ENCODE results near the gene CCDC83.
"Not testable (repeated sequence)": the region's sequence is repeated elsewhere in the genome, so short reads cannot be mapped to it uniquely, and the experiment has no call there.

CCDC83 gene

DNA sequence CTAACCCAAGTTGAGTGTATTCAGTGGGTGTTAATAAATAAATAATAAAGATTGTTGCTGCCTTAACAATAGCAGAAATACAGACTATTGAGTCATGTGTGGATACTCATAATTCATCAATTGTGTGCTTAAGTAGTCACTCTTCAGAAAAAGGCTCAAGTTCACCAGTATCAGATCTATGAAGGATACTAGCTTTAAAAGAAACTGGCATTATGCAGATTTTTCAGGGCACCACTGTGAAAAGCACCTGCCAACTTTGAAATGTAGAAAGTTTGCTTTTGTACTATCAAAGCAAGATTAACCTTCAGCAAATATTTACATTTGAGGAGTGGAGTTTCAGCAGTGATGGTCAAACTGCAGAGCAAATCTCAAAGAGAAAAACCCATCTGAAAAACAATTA lies 24.1 kb upstream of the CCDC83 start (continued):
- TF ChIP-seq ZFP3 (CRISPR knock-in tag; IDR thresholded peaks at IDR 0.05): no peak
- TF ChIP-seq CSDC2 (CRISPR knock-in tag; IDR thresholded peaks at IDR 0.05): no peak
- no peak for TF ChIP-seq ARNTL (CRISPR knock-in tag; IDR thresholded peaks at IDR 0.05; ENCODE audit: borderline replicate concordance, low read depth)
- TF ChIP-seq GLIS3 (CRISPR knock-in tag; IDR thresholded peaks at IDR 0.05): no peak
- TF ChIP-seq TOX (CRISPR knock-in tag; IDR thresholded peaks at IDR 0.05; ENCODE audit: borderline replicate concordance): no peak
- TF ChIP-seq ZFP30 (CRISPR knock-in tag; IDR thresholded peaks at IDR 0.05): no peak

GRCh38 chr11:85835263-85835662 lies 19.9 kb upstream of the CCDC83 start:
- no peak for ATAC-seq
- no peak for TF ChIP-seq OSR1 (CRISPR knock-in tag; IDR thresholded peaks at IDR 0.05)
- TF ChIP-seq, protein P1, sequence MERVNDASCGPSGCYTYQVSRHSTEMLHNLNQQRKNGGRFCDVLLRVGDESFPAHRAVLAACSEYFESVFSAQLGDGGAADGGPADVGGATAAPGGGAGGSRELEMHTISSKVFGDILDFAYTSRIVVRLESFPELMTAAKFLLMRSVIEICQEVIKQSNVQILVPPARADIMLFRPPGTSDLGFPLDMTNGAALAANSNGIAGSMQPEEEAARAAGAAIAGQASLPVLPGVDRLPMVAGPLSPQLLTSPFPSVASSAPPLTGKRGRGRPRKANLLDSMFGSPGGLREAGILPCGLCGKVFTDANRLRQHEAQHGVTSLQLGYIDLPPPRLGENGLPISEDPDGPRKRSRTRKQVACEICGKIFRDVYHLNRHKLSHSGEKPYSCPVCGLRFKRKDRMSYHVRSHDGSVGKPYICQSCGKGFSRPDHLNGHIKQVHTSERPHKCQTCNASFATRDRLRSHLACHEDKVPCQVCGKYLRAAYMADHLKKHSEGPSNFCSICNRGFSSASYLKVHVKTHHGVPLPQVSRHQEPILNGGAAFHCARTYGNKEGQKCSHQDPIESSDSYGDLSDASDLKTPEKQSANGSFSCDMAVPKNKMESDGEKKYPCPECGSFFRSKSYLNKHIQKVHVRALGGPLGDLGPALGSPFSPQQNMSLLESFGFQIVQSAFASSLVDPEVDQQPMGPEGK (CRISPR knock-in tag; IDR thresholded peaks at IDR 0.05; ENCODE audit: borderline replicate concordance): no peak
- TF ChIP-seq, protein P2, sequence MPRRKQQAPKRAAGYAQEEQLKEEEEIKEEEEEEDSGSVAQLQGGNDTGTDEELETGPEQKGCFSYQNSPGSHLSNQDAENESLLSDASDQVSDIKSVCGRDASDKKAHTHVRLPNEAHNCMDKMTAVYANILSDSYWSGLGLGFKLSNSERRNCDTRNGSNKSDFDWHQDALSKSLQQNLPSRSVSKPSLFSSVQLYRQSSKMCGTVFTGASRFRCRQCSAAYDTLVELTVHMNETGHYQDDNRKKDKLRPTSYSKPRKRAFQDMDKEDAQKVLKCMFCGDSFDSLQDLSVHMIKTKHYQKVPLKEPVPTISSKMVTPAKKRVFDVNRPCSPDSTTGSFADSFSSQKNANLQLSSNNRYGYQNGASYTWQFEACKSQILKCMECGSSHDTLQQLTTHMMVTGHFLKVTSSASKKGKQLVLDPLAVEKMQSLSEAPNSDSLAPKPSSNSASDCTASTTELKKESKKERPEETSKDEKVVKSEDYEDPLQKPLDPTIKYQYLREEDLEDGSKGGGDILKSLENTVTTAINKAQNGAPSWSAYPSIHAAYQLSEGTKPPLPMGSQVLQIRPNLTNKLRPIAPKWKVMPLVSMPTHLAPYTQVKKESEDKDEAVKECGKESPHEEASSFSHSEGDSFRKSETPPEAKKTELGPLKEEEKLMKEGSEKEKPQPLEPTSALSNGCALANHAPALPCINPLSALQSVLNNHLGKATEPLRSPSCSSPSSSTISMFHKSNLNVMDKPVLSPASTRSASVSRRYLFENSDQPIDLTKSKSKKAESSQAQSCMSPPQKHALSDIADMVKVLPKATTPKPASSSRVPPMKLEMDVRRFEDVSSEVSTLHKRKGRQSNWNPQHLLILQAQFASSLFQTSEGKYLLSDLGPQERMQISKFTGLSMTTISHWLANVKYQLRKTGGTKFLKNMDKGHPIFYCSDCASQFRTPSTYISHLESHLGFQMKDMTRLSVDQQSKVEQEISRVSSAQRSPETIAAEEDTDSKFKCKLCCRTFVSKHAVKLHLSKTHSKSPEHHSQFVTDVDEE (CRISPR knock-in tag; IDR thresholded peaks at IDR 0.05): no peak
- TF ChIP-seq, protein P3, sequence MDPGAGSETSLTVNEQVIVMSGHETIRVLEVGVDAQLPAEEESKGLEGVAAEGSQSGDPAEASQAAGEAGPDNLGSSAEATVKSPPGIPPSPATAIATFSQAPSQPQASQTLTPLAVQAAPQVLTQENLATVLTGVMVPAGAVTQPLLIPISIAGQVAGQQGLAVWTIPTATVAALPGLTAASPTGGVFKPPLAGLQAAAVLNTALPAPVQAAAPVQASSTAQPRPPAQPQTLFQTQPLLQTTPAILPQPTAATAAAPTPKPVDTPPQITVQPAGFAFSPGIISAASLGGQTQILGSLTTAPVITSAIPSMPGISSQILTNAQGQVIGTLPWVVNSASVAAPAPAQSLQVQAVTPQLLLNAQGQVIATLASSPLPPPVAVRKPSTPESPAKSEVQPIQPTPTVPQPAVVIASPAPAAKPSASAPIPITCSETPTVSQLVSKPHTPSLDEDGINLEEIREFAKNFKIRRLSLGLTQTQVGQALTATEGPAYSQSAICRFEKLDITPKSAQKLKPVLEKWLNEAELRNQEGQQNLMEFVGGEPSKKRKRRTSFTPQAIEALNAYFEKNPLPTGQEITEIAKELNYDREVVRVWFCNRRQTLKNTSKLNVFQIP (CRISPR knock-in tag; IDR thresholded peaks at IDR 0.05; ENCODE audit: borderline replicate concordance, low read depth): no peak
- TF ChIP-seq RARB (CRISPR knock-in tag; IDR thresholded peaks at IDR 0.05): no peak
- no peak for TF ChIP-seq SNAI2 (CRISPR knock-in tag; IDR thresholded peaks at IDR 0.05)
- no peak for TF ChIP-seq TCF4 (CRISPR knock-in tag; IDR thresholded peaks at IDR 0.05; ENCODE audit: borderline replicate concordance)
- no peak for TF ChIP-seq ISL1 (CRISPR knock-in tag; IDR thresholded peaks at IDR 0.05)
- no peak for TF ChIP-seq ARNTL (CRISPR knock-in tag; IDR thresholded peaks at IDR 0.05; ENCODE audit: borderline replicate concordance, low read depth)
- no peak for TF ChIP-seq CSRNP3 (CRISPR knock-in tag; IDR thresholded peaks at IDR 0.05)
- TF ChIP-seq ZFP30 (CRISPR knock-in tag; IDR thresholded peaks at IDR 0.05): no peak
- no peak for TF ChIP-seq CSDC2 (CRISPR knock-in tag; IDR thresholded peaks at IDR 0.05)
- TF ChIP-seq ESRRG (CRISPR knock-in tag; IDR thresholded peaks at IDR 0.05): no peak
- no peak for TF ChIP-seq BACH2 (CRISPR knock-in tag; IDR thresholded peaks at IDR 0.05; ENCODE audit: borderline replicate concordance)
- TF ChIP-seq ZNF565 (CRISPR knock-in tag; conservative IDR thresholded peaks at IDR 0.05; ENCODE audit: low read depth): no peak
- no peak for TF ChIP-seq ZNF70 (CRISPR knock-in tag; IDR thresholded peaks at IDR 0.05)
- TF ChIP-seq ZFP3 (CRISPR knock-in tag; IDR thresholded peaks at IDR 0.05): no peak
- no peak for TF ChIP-seq GLIS3 (CRISPR knock-in tag; IDR thresholded peaks at IDR 0.05)
- TF ChIP-seq, protein P4, sequence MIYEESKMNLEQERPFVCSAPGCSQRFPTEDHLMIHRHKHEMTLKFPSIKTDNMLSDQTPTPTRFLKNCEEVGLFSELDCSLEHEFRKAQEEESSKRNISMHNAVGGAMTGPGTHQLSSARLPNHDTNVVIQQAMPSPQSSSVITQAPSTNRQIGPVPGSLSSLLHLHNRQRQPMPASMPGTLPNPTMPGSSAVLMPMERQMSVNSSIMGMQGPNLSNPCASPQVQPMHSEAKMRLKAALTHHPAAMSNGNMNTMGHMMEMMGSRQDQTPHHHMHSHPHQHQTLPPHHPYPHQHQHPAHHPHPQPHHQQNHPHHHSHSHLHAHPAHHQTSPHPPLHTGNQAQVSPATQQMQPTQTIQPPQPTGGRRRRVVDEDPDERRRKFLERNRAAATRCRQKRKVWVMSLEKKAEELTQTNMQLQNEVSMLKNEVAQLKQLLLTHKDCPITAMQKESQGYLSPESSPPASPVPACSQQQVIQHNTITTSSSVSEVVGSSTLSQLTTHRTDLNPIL (CRISPR knock-in tag; IDR thresholded peaks at IDR 0.05; ENCODE audit: low read depth): no peak
- no peak for TF ChIP-seq ZC3H10 (CRISPR knock-in tag; IDR thresholded peaks at IDR 0.05)

DNA sequence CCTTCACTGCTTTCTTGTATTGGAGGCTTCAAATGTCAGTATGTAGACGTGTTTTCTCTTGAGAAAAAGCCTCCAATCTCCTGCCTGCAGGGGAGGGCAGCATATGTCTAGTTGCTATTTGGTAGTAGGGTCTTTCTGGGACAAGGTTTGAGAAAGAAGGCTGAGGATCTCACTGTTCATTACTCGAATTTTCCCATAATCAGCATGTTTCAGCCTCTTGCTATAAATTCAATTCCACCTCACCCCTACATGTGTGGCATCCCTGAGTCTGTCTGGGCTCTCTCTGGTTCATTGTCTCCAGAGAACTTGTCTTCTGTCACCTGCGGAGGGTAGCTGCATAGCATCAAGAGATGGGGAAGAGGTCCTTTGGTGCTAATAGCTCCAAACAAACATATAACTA lies 19.5 kb upstream of the CCDC83 start:
- no peak for ATAC-seq
- TF ChIP-seq ZC3H10 (CRISPR knock-in tag; IDR thresholded peaks at IDR 0.05) (no peak), PPARA (CRISPR knock-in tag; IDR thresholded peaks at IDR 0.05; ENCODE audit: borderline replicate concordance) (no peak), TOX (CRISPR knock-in tag; IDR thresholded peaks at IDR 0.05; ENCODE audit: borderline replicate concordance) (no peak), ARNTL (CRISPR knock-in tag; IDR thresholded peaks at IDR 0.05; ENCODE audit: borderline replicate concordance, low read depth) (no peak), ZNF70 (CRISPR knock-in tag; IDR thresholded peaks at IDR 0.05) (no peak), ZNF565 (CRISPR knock-in tag; conservative IDR thresholded peaks at IDR 0.05; ENCODE audit: low read depth) (no peak), ESRRG (CRISPR knock-in tag; IDR thresholded peaks at IDR 0.05) (no peak), GLIS3 (CRISPR knock-in tag; IDR thresholded peaks at IDR 0.05) (no peak), BACH2 (CRISPR knock-in tag; IDR thresholded peaks at IDR 0.05; ENCODE audit: borderline replicate concordance) (no peak), TCF4 (CRISPR knock-in tag; IDR thresholded peaks at IDR 0.05; ENCODE audit: borderline replicate concordance) (no peak), ZFP30 (CRISPR knock-in tag; IDR thresholded peaks at IDR 0.05) (no peak)
- TF ChIP-seq, protein P1 (CRISPR knock-in tag; IDR thresholded peaks at IDR 0.05; ENCODE audit: borderline replicate concordance): no peak
- TF ChIP-seq, protein P4 (CRISPR knock-in tag; IDR thresholded peaks at IDR 0.05; ENCODE audit: low read depth): no peak

DNA sequence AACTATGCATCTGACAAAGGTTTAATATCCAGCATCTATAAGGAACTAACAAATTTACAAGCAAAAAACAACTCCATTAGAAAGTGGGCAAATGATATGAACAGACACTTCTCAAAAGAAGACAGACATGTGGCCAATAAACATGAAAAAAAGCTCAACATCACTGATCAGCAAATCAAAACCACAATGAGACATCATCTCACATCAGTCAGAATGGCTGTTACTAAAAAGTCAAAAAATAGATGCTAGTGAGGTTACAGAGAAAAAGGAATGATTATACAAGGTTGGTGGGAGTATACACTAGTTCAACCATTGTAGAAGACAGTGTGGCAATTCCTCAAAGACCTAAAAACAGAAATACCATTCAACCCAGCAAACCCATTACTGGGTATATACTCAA lies 14.3 kb upstream of the CCDC83 start:
- ATAC-seq: not testable (repeated sequence)

All from SK-N-SH treated with all-trans-retinoic acid at 6 μM for 48 hours (cell line).